Mesenchymal stem cell (in vitro differentiated cells and primary cell): ENCODE results near the gene CYP1A1.

Experiments
- DNase-seq: peaks from one replicate; pipeline ENCODE4 v3.0.0-alpha.2; 2013
- H2AFZ ChIP-seq: one replicate; pipeline ENCODE4 v1.6.1; 2013; ENCODE audit warnings: low read depth, mild to moderate bottlenecking, control low read depth, inconsistent platforms, low read length, moderate library complexity
- H2AK5ac ChIP-seq: 2 replicates; pipeline ENCODE4 v1.6.1; 2013; ENCODE audit warnings: low read length, moderate library complexity, mild to moderate bottlenecking, inconsistent platforms; ENCODE audit not compliant: severe bottlenecking
- H2BK120ac ChIP-seq: one replicate; pipeline ENCODE4 v1.6.1; 2013; ENCODE audit warnings: low read depth, mild to moderate bottlenecking, inconsistent platforms, low read length, moderate library complexity
- H2BK12ac ChIP-seq, 2 experiments: one replicate each; pipeline ENCODE4 v1.6.1; 2013; ENCODE audit warnings: inconsistent platforms in 2 of 2, low read length in 2 of 2, mild to moderate bottlenecking in 2 of 2, moderate library complexity in 2 of 2, control low read depth in 1 of 2
- H2BK15ac ChIP-seq: one replicate; pipeline ENCODE4 v1.6.1; 2013; ENCODE audit warnings: mild to moderate bottlenecking, low read depth, inconsistent platforms; ENCODE audit not compliant: poor library complexity, severe bottlenecking
- H2BK5ac ChIP-seq: 2 replicates; pipeline ENCODE4 v1.6.1; 2013; ENCODE audit warnings: low read depth, mild to moderate bottlenecking, low read length, control low read depth, inconsistent platforms; ENCODE audit not compliant: poor library complexity, severe bottlenecking
- H3K14ac ChIP-seq, 2 experiments: one replicate each; pipeline ENCODE4 v1.6.1; 2013; ENCODE audit warnings: inconsistent platforms in 2 of 2, low read length in 2 of 2, control low read depth in 1 of 2, mild to moderate bottlenecking in 1 of 2, moderate library complexity in 1 of 2
- H3K18ac ChIP-seq, 2 experiments: one replicate each; pipeline ENCODE4 v1.6.1; 2013; ENCODE audit warnings: inconsistent platforms in 2 of 2, low read length in 2 of 2, control low read depth in 1 of 2, low read depth in 1 of 2, mild to moderate bottlenecking in 1 of 2
- H3K23ac ChIP-seq, 2 experiments: one replicate each; pipeline ENCODE4 v1.6.1; 2013; ENCODE audit warnings: inconsistent platforms in 2 of 2, low read length in 2 of 2, mild to moderate bottlenecking in 2 of 2, moderate library complexity in 2 of 2, control low read depth in 1 of 2
- H3K27ac ChIP-seq: 2 replicates; pipeline ENCODE4 v1.5.1; 2013; ENCODE audit warnings: mild to moderate bottlenecking, moderate library complexity, low read length, control low read depth, inconsistent platforms; ENCODE audit not compliant: poor library complexity, severe bottlenecking
- H3K27me3 ChIP-seq, 2 experiments: 2 replicates each; pipeline versions ENCODE4 v1.6.1 to v1.7.0; 2013; ENCODE audit warnings: low read length in 2 of 2, mild to moderate bottlenecking in 2 of 2, moderate library complexity in 2 of 2, control low read depth in 1 of 2, inconsistent platforms in 1 of 2; ENCODE audit not compliant: control insufficient read depth in 1 of 2, insufficient read depth in 1 of 2
- H3K36me3 ChIP-seq, 2 experiments: 2 replicates each; pipeline versions ENCODE4 v1.6.1 to v1.7.0; 2013; ENCODE audit warnings: low read length in 2 of 2, control low read depth in 1 of 2, inconsistent platforms in 1 of 2, low read depth in 1 of 2, mild to moderate bottlenecking in 1 of 2; ENCODE audit not compliant: insufficient read depth in 2 of 2, control insufficient read depth in 1 of 2
- H3K4ac ChIP-seq, 2 experiments: one replicate each; pipeline ENCODE4 v1.6.1; 2013; ENCODE audit warnings: inconsistent platforms in 2 of 2, low read length in 2 of 2, mild to moderate bottlenecking in 2 of 2, moderate library complexity in 2 of 2, control low read depth in 1 of 2, low read depth in 1 of 2
- H3K4me1 ChIP-seq: 2 replicates; pipeline ENCODE4 v1.6.1; 2013; ENCODE audit warnings: low read depth, low read length, control low read depth; ENCODE audit not compliant: control insufficient read depth, insufficient read depth
- H3K4me2 ChIP-seq: 2 replicates; pipeline ENCODE4 v1.6.1; 2013; ENCODE audit warnings: low read length, mild to moderate bottlenecking, inconsistent platforms; ENCODE audit not compliant: poor library complexity, severe bottlenecking
- H3K4me3 ChIP-seq, 2 experiments: 2 replicates each; pipeline versions ENCODE4 v1.5.1 to v1.7.0; 2013; ENCODE audit warnings: low read length in 2 of 2, mild to moderate bottlenecking in 2 of 2, control low read depth in 1 of 2, low read depth in 1 of 2; ENCODE audit not compliant: insufficient read depth in 1 of 2
- H3K79me1 ChIP-seq: replicated peaks from 2 replicates; pipeline ENCODE4 v1.6.1; 2013; ENCODE audit warnings: mild to moderate bottlenecking, control low read depth, low read length, inconsistent platforms; ENCODE audit not compliant: poor library complexity, severe bottlenecking
- H3K9ac ChIP-seq: 2 replicates; pipeline ENCODE4 v1.7.0; 2013; ENCODE audit warnings: mild to moderate bottlenecking, low read length, moderate library complexity
- H3K9me3 ChIP-seq: 2 replicates; pipeline ENCODE4 v1.7.0; 2013; ENCODE audit warnings: mild to moderate bottlenecking, low read length; ENCODE audit not compliant: control insufficient read depth
- H4K8ac ChIP-seq: one replicate; pipeline ENCODE4 v1.6.1; 2013; ENCODE audit warnings: inconsistent platforms, mild to moderate bottlenecking, low read length, moderate library complexity
- H4K91ac ChIP-seq: one replicate; pipeline ENCODE4 v1.6.1; 2013; ENCODE audit warnings: mild to moderate bottlenecking, low read length, inconsistent platforms
- WGBS: methylation state at CpG from one replicate; pipeline ENCODE4 v1.1.7; 2013; ENCODE audit warnings: mixed read lengths; 5-methylcytosine and 5-hydroxymethylcytosine counted together

Gene CYP1A1

GRCh38 chr15:74754593-74755215, 29.4 kb upstream of the CYP1A1 start:
- H3K9ac ChIP-seq = no peak overlapping the region

GRCh38 chr15:74752531-74752930, 27.2 kb upstream of the CYP1A1 start:
- WGBS = 53% methylated on average over 4 of the region's 5 CpGs
- no peak overlapping the region for H4K91ac ChIP-seq
- no peak overlapping the region for H3K9ac ChIP-seq
- H3K4me3 ChIP-seq = no peak overlapping the region
- DNase-seq = no peak
- no peak overlapping the region for H2AFZ ChIP-seq
- peaks cover 14 to 51% of the 10 kb centered on the region in 2 experiments for H3K27me3 ChIP-seq
- no peak overlapping the region for H3K23ac ChIP-seq
- no peak overlapping the region for H3K18ac ChIP-seq
- no peak overlapping the region for H3K27ac ChIP-seq
- no peak overlapping the region for H3K4ac ChIP-seq
- H3K36me3 ChIP-seq = no peaks in the 10 kb centered on the region
- no peak overlapping the region for H2AK5ac ChIP-seq
- H4K8ac ChIP-seq = no peak overlapping the region
- no peak overlapping the region for H2BK5ac ChIP-seq
- no peak overlapping the region for H3K4me2 ChIP-seq
- H2BK12ac ChIP-seq = no peak overlapping the region
- no peaks in the 10 kb centered on the region for H3K79me1 ChIP-seq
- no peak overlapping the region for H3K14ac ChIP-seq
- no peaks in the 10 kb centered on the region for H3K9me3 ChIP-seq
- H3K4me1 ChIP-seq = peaks cover 3% of the 10 kb centered on the region
- no peak overlapping the region for H2BK120ac ChIP-seq
- no peak overlapping the region for H2BK15ac ChIP-seq

More at GRCh38 chr15:74754593-74755215, 29.4 kb upstream of the CYP1A1 start:
- Histone ChIP-seq H3K36me3 (no peaks in the 10 kb centered on the region), H2BK12ac (no peak overlapping the region), H3K4me3 (no peak overlapping the region), H2AFZ (no peak overlapping the region), H2BK5ac (no peak overlapping the region), H3K4me1 (peaks cover 3% of the 10 kb centered on the region), H2BK120ac (no peak overlapping the region), H2BK15ac (no peak overlapping the region), H3K18ac (no peak overlapping the region), H2AK5ac (no peak overlapping the region), H3K4me2 (no peak overlapping the region), H4K8ac (no peak overlapping the region), H3K4ac (no peak overlapping the region), H3K23ac (no peak overlapping the region), H4K91ac (no peak overlapping the region), H3K27ac (no peak overlapping the region), H3K27me3 (peaks cover 17 to 51% of the 10 kb centered on the region in 2 experiments), H3K9me3 (no peaks in the 10 kb centered on the region), H3K14ac (no peak overlapping the region), H3K79me1 (no peaks in the 10 kb centered on the region)
- no peak for DNase-seq
- WGBS = 94% methylated on average over 20 of the region's 20 CpGs

GRCh38 chr15:74752011-74752410, 26.7 kb upstream of the CYP1A1 start:
- Histone ChIP-seq H3K9me3 (no peaks in the 10 kb centered on the region), H3K18ac (no peak overlapping the region), H3K14ac (no peak overlapping the region), H3K36me3 (no peaks in the 10 kb centered on the region), H4K91ac (no peak overlapping the region), H3K27ac (no peak overlapping the region), H2BK120ac (no peak overlapping the region), H2AFZ (no peak overlapping the region), H3K4me2 (no peak overlapping the region), H2BK15ac (no peak overlapping the region), H3K9ac (no peak overlapping the region), H2AK5ac (no peak overlapping the region), H3K79me1 (no peaks in the 10 kb centered on the region), H3K4ac (no peak overlapping the region), H2BK12ac (no peak overlapping the region), H3K23ac (no peak overlapping the region), H3K4me3 (no peak overlapping the region), H4K8ac (no peak overlapping the region), H3K4me1 (peaks cover 3% of the 10 kb centered on the region), H3K27me3 (peaks cover 14 to 51% of the 10 kb centered on the region in 2 experiments), H2BK5ac (no peak overlapping the region)
- 79% methylated on average over 8 of the region's 8 CpGs for WGBS
- no peak for DNase-seq

- H4K91ac ChIP-seq = no peak overlapping the region
- H3K18ac ChIP-seq = no peak overlapping the region
- no peak overlapping the region for H3K4me2 ChIP-seq
- H3K27me3 ChIP-seq = peaks cover 14 to 45% of the 10 kb centered on the region in 2 experiments
- H3K14ac ChIP-seq = no peak overlapping the region
- H2BK120ac ChIP-seq = no peak overlapping the region
- no peak overlapping the region for H2AFZ ChIP-seq
- H2AK5ac ChIP-seq = no peak overlapping the region
- H2BK12ac ChIP-seq = no peak overlapping the region
- no peak overlapping the region for H2BK5ac ChIP-seq
- H3K36me3 ChIP-seq = no peaks in the 10 kb centered on the region
- H3K9ac ChIP-seq = no peak overlapping the region
- H3K4me3 ChIP-seq = no peak overlapping the region
- no peak for DNase-seq
- no peak overlapping the region for H2BK15ac ChIP-seq
- no peak overlapping the region for H4K8ac ChIP-seq
- H3K79me1 ChIP-seq = no peaks in the 10 kb centered on the region
- H3K9me3 ChIP-seq = no peaks in the 10 kb centered on the region
- peaks cover 3% of the 10 kb centered on the region for H3K4me1 ChIP-seq
- 24% methylated on average over 2 of the region's 2 CpGs for WGBS
- no peak overlapping the region for H3K23ac ChIP-seq
- H3K4ac ChIP-seq = no peak overlapping the region
- no peak overlapping the region for H3K27ac ChIP-seq
Observed at GRCh38 chr15:74750751-74751150, 25.4 kb upstream of the CYP1A1 start.
